Measurements from ENCODE around the gene VASH1.
A peak's percentile ranks its signal among the peaks of the same experiment; 100 is the strongest.

The VASH1 gene

GRCh38 chr14:76752744-76753143, 8.5 kb upstream of the VASH1 start:
- DNase-seq: no peak

- DNase-seq: no peak
Observed at GRCh38 chr14:76753541-76754198, 7.6 kb upstream of the VASH1 start.

- no peak for DNase-seq
Observed at GRCh38 chr14:76754586-76754985, 6.7 kb upstream of the VASH1 start.

- DNase-seq: no peak
Observed at GRCh38 chr14:76755610-76756370, 5.5 kb upstream of the VASH1 start.

- DNase-seq: no peak
Observed at GRCh38 chr14:76756371-76756750, 4.9 kb upstream of the VASH1 start.

- DNase-seq: peak; percentile 22
Observed at GRCh38 chr14:76759589-76759988, 1.7 kb upstream of the VASH1 start.

- DNase-seq: peak; percentile 20
Observed at GRCh38 chr14:76760331-76761135, 735 bp upstream of the VASH1 start.

- DNase-seq: peak; percentile 47
Observed at GRCh38 chr14:76761960-76762410, 717 bp downstream of the VASH1 start.

GRCh38 chr14:76762411-76763095, 1.3 kb downstream of the VASH1 start:
- DNase-seq: no peak

- no peak for DNase-seq
Observed at GRCh38 chr14:76763096-76764041, 2.1 kb downstream of the VASH1 start.

GRCh38 chr14:76765461-76765931, 4.2 kb downstream of the VASH1 start:
- no peak for DNase-seq

GRCh38 chr14:76767681-76768656, 6.7 kb downstream of the VASH1 start:
- DNase-seq: peak; percentile 69

GRCh38 chr14:76768671-76769500, 7.6 kb downstream of the VASH1 start:
- DNase-seq: no peak

GRCh38 chr14:76769636-76770292, 8.5 kb downstream of the VASH1 start:
- DNase-seq: no peak

- DNase-seq: no peak
Observed at GRCh38 chr14:76770521-76771436, 9.5 kb downstream of the VASH1 start.

GRCh38 chr14:76771437-76771980, 10.2 kb downstream of the VASH1 start:
- no peak for DNase-seq

All from femur (tissue), 1 donor.